ENCODE data around the gene CFL1. TPM values are rescaled to one million over a fixed set of nuclear protein-coding genes. Genes with fewer than 3 reads are reported as not detected.

The CFL1 gene
- total and polyA plus RNA-seq, 2 of the 8 experiments (the other 6 are each of a cell fraction or from before 2014, with no cell fraction given): 1,252 to 1,365 TPM

- Histone ChIP-seq H3K27ac (ENCODE audit: low read depth, low read length) (no peak overlapping the region), H3K27me3 (replicated peaks in 1 of 4; ENCODE audit: control insufficient read depth in 3 of 4, extremely low read depth in 1 of 4, insufficient read depth in 3 of 4, low read length in 3 of 4) (peaks cover 0 to 9% (median 6%) of the 10 kb centered on the region in 4 experiments; a peak in 4 of 7 replicates), H2BK20ac (ENCODE audit: low read length) (peak overlapping the region; percentile 62; the same call in 1 of the 2 replicates), H3K14ac (ENCODE audit: insufficient read length) (peak overlapping the region; percentile 100), H3K56ac (replicated peaks; ENCODE audit: insufficient read length, low read depth, low read length) (peak overlapping the region; percentile 49), H3K4me2 (ENCODE audit: insufficient read depth in 1 of 2, low read depth in 2 of 2, low read length in 2 of 2) (peak overlapping the region; percentile 97 to 100), H2BK5ac (ENCODE audit: low read depth, low read length) (peak overlapping the region; percentile 72), H2BK12ac (ENCODE audit: low read depth, low read length) (peak overlapping the region; percentile 96), H3K79me1 (ENCODE audit: low read depth, low read length) (no peaks in the 10 kb centered on the region; the same call in 1 of the 2 replicates), H3K23me2 (ENCODE audit: low read depth, low read length) (peaks cover 22% of the 10 kb centered on the region), H4K5ac (ENCODE audit: insufficient read length, low read depth, low read length) (peak overlapping the region; percentile 73), H3K9me3 (ENCODE audit: insufficient read depth in 2 of 2, low read depth in 1 of 2, low read length in 1 of 2) (no peaks in the 10 kb centered on the region), H4K8ac (ENCODE audit: extremely low read depth, insufficient read depth, low read length) (peak overlapping the region; percentile 88), H2AFZ (ENCODE audit: low read length) (peak overlapping the region; percentile 97), H3K79me2 (ENCODE audit: control insufficient read depth in 1 of 2, insufficient read depth in 2 of 2, low read length in 2 of 2) (peaks cover 0 to 3% of the 10 kb centered on the region in 2 experiments; a peak in 1 of 4 replicates), H3K9ac (replicated peaks in 1 of 4; ENCODE audit: extremely low read depth in 1 of 4, low read depth in 3 of 4, low read length in 3 of 4) (peak overlapping the region in 3 of 4 experiments; percentile 30 to 70 (median 53); a peak in 5 of 7 replicates), H3K18ac (ENCODE audit: extremely low read depth, low read length) (peak overlapping the region; percentile 53; the same call in 1 of the 2 replicates), H3K23ac (ENCODE audit: insufficient read length) (peak overlapping the region; percentile 75), H4K20me1 (replicated peaks in 1 of 2; ENCODE audit: control insufficient read depth in 1 of 2, insufficient read depth in 2 of 2, low read length in 2 of 2) (peaks cover 0 to 9% of the 10 kb centered on the region in 2 experiments), H4K91ac (replicated peaks; ENCODE audit: insufficient read length, low read length) (peak overlapping the region; percentile 58), H2AK5ac (ENCODE audit: low read depth, low read length) (peak overlapping the region; percentile 97), H2BK15ac (ENCODE audit: low read length) (peak overlapping the region; percentile 99), H3K36me3 (ENCODE audit: control insufficient read depth in 2 of 4, insufficient read depth in 4 of 4, low read length in 3 of 4) (no peaks in the 10 kb centered on the region; a peak in 1 of 8 replicates), H3K4me3 (ENCODE audit: extremely low read depth in 1 of 4, insufficient read depth in 2 of 4, low read depth in 3 of 4, low read length in 4 of 4) (peak overlapping the region; percentile 68 to 72 (median 70)), H2BK120ac (replicated peaks; ENCODE audit: low read depth, low read length) (peak overlapping the region; percentile 35), H3K4ac (replicated peaks; ENCODE audit: insufficient read length, low read depth, low read length) (peak overlapping the region; percentile 100), H3K4me1 (replicated peaks in 1 of 4; ENCODE audit: control insufficient read depth in 3 of 4, insufficient read depth in 4 of 4, low read length in 3 of 4) (peaks cover 0 to 8% (median 6%) of the 10 kb centered on the region in 4 experiments; a peak in 6 of 7 replicates)
- FAIRE-seq (peak; percentile 7), DNase-seq (ENCODE audit: low read depth in 1 of 2, low spot score in 2 of 2) (no peak)
- WGBS, 2 experiments (ENCODE audit: extremely low coverage in 1 of 2, insufficient coverage in 1 of 2, insufficient read length in 1 of 2, insufficient replicate concordance in 2 of 2, low coverage in 1 of 2, low lambda C conversion rate in 2 of 2, missing lambda C conversion rate in 1 of 2): 51% methylated on average over 6 of the region's 6 CpGs; no CpG with 5 or more reads in 1 of the 2 experiments
- ChIA-PET CTCF (ENCODE audit: partially characterized antibody) (interaction anchor here (1.2 to 3.9 kb wide), 5 partner anchors 15 to 112 kb away, joined by 3 to 52 read pairs (median 12); partner anchors contain the start of genes AP5B1 and FIBP), POLR2A (ENCODE audit: partially characterized antibody) (interaction anchor here (1.0 to 4.0 kb wide), 10 partner anchors 9 to 196 kb away, joined by 3 to 30 read pairs (median 7); partner anchors contain the start of genes AP5B1, CFL1, KAT5 and MUS81)
- TF ChIP-seq E2F6 (IDR thresholded peaks at IDR 0.05): no peak
- TF ChIP-seq ATF3 (IDR thresholded peaks at IDR 0.05; ENCODE audit: insufficient read depth, low read depth, low read length): no peak
- TF ChIP-seq MAFK (IDR thresholded peaks at IDR 0.05; ENCODE audit: low read depth, low read length): no peak
- TF ChIP-seq SP4 (IDR thresholded peaks at IDR 0.05; ENCODE audit: low read length): no peak
- TF ChIP-seq EP300 (IDR thresholded peaks at IDR 0.05; ENCODE audit: borderline replicate concordance in 1 of 2, low read depth in 2 of 2, low read length in 2 of 2): no peak
- no peak for TF ChIP-seq CREB1 (IDR thresholded peaks at IDR 0.05)
- no peak for TF ChIP-seq POU5F1 (IDR thresholded peaks at IDR 0.05; ENCODE audit: low read depth, low read length)
- TF ChIP-seq ZNF274 (IDR thresholded peaks at IDR 0.05; ENCODE audit: borderline replicate concordance, extremely low read depth, low read length): no peak
- TF ChIP-seq USF2 (IDR thresholded peaks at IDR 0.05; ENCODE audit: low read length): no peak
- no peak for TF ChIP-seq SAP30 (IDR thresholded peaks at IDR 0.05; ENCODE audit: insufficient read depth, insufficient replicate concordance, low read length)
These were observed 23.8 kb downstream of the CFL1 start for GRCh38 chr11:65834202-65834601.

Measured in H1 (cell line).